ENCODE data around the gene CFAP43.

- TF ChIP-seq CTCF (conservative IDR thresholded peaks at IDR 0.05) (no peak), EZH2 (IDR thresholded peaks at IDR 0.05; ENCODE audit: low read depth) (no peak)
Observed at GRCh38 chr10:104119996-104120395, 112.2 kb downstream of the CFAP43 start.
